Kidney glomerular epithelial cell (primary cell): ENCODE measurements around the gene GBP3.
"Not testable (repeated sequence)": the region's sequence is repeated elsewhere in the genome, so short reads cannot be mapped to it uniquely, and the experiment has no call there.

Experiments
- DNase-seq: peaks from one replicate; lab custom pipeline; 2025; lab: John Stamatoyannopoulos, UW

GBP3 gene

GRCh38 chr1:88976235-88976634 lies 46.4 kb downstream of the GBP3 start:
- DNase-seq, result no peak

GRCh38 chr1:88974616-88975172 lies 48.0 kb downstream of the GBP3 start:
- not testable (repeated sequence) for DNase-seq

- peak; percentile 16 for DNase-seq
Observed at GRCh38 chr1:88973520-88974137, 49.0 kb downstream of the GBP3 start.

- no peak for DNase-seq
Observed at GRCh38 chr1:88961647-88962275, 60.9 kb downstream of the GBP3 start.

GRCh38 chr1:88961081-88961480 lies 61.6 kb downstream of the GBP3 start:
- no peak for DNase-seq
